HL-60/S4 treated with retinoic acid at 250 ng/mL for 4 days and 3 days (cell line): ENCODE results near the gene ZSWIM4.
"Not testable (repeated sequence)": the region's sequence is repeated elsewhere in the genome, so short reads cannot be mapped to it uniquely, and the experiment has no call there.

Experiments
- in situ Hi-C: fragments of 300-500 bp; cut with MboI; formaldehyde crosslinking; loops from 2 replicates; pipeline ENCODE4 v1.7.0; 2022; ENCODE audit warnings: low sequenced_read_pairs

ZSWIM4 gene

DNA sequence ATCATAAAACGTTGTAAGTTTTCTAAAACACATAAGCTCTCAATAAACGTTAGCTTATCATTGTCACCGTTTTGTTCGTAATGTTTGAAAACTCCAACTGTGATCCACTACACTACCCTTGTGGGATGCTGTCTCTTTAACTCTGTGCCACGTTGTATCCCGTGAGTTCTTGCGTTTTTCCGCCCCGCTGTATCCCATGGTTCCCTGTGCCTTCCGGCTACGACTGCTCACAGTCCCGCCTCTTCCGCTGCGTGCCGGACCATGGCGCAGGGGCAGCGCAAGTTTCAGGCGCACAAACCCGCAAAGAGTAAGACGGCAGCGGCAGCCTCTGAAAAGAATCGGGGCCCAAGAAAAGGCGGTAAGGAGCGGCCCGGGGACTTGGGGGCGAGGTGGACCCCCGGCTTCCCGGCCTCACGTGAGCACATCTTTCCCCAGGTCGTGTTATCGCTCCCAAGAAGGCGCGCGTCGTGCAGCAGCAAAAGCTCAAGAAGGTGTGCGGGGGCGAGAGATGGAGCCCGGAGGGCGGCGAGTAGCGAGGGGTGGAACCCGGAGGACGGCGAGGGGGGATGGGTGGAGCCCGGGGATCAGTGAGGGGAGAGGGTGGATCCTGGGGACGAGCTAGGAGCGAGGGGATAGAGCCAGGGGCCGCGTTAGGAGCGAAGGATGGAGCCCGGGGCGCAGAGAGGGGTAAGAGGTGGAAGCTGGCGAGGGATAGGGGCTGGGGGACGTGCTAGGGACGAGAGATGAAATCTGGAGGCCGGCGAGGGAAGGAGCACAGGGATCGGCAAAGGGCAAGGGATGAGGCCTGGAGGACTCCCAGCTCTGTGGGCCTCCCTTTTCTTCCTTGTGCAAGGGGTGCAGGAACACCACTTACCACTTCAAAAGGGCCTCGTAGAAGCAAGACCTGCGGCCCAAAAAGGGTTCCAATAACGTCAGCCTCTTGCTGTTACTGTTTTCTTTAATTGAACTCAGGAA is 20.7 kb upstream of the ZSWIM4 start, which contains the start of gene C19orf53:
Gene C19orf53 (plus strand): TSS at position 240 of the 975 bp plus-strand sequence. CDS start 22 bp downstream, at position 262.
- in situ Hi-C loops = no loop called here

DNA sequence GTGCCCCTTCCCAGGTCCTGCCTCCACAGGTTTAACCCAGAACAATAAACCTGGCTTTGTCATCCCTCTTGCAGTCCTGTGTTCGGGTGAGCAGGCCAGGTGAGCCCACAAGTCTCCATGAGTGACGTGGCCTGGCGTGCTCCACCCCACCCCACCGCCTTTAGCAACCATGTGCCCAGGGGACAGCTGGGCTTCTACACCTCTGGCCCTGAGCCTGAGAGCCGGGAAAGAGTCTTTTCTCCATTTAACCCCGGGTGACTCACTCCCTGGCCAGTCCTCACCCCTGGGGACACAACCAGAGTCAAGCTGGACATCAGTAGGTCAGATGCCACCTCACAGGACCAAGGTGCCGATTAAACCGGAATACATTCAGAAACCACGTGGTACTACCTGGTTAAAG is 16.8 kb upstream of the ZSWIM4 start:
- in situ Hi-C loops = no loop called here

DNA sequence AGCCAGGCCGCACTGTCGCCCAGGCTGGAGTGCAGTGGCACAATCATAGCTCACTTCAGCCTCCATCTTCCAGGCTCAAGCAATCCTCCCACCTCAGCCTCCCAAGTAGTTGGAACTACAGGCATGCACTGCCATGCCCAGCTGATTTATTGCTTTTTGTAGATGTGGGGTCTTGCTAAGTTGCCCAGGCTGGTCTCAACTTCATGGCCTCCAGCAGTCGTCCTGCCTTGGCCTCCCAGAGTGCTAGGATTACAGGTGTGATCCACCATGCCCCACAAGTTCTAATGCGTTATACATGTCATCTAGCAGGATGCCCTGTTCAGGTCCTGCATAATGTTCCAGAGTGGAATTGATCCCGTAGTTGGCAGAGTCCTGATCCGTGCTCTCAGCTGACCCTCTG is 16.4 kb upstream of the ZSWIM4 start:
- in situ Hi-C loops = no loop called here

DNA sequence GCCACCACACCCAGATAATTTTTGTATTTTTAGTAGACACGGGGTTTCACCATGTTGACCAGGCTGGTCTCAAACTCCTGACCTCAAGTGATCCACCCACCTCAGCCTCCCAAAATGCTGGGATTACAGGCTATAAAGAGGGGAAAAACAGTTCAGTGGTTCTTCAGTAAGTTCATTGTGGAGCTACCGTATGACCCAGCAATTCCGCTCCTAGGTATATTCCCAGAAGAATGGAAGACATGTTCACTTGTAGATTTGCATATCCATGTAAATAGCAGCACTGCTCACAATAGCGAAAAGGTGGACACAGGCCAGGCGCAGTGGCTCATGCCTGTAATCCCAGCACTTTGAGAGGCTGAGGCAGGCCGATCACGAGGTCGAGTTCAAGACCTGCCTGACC is 15.4 kb upstream of the ZSWIM4 start:
- in situ Hi-C loops = not testable (repeated sequence)

DNA sequence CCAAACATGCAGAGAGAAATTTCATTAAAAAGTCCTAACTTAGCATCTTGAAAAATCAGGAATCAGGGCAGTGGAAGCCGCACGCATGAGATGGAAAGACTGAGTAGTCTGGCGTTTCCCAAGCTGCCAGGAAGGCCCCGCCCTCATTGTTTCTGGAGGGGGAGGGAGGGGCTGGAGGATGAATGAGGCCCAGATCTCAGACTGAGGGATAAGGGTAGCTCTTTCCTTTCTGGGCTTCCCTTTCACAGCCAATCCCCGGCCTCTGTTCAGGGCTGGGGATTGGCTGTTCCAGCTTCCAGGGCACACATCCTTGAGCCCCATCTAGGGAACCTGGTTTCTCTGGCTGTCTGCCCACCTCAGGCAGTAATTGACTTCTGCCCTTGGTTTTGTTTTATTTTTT is 13.7 kb upstream of the ZSWIM4 start:
- in situ Hi-C loops = no loop called here

DNA sequence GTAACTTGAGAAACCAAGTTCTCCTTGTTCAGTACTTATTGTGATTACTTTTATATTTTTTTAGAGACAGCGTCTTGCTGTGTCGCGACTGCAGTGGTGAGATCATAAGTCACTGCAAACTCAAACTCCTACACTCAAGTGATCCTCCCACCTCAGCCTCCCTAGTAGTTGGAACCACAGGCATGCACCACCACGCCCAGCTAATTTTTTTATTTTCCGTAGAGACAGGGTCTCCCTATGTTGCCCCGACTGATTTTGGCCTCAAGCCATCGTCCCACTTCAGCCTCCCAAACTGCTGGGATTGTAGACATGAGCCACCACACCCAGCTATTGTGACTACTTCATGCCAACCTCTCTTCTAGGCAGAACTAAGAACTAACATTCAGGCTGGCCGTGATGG is 12.7 kb upstream of the ZSWIM4 start:
- in situ Hi-C loops = no loop called here

DNA sequence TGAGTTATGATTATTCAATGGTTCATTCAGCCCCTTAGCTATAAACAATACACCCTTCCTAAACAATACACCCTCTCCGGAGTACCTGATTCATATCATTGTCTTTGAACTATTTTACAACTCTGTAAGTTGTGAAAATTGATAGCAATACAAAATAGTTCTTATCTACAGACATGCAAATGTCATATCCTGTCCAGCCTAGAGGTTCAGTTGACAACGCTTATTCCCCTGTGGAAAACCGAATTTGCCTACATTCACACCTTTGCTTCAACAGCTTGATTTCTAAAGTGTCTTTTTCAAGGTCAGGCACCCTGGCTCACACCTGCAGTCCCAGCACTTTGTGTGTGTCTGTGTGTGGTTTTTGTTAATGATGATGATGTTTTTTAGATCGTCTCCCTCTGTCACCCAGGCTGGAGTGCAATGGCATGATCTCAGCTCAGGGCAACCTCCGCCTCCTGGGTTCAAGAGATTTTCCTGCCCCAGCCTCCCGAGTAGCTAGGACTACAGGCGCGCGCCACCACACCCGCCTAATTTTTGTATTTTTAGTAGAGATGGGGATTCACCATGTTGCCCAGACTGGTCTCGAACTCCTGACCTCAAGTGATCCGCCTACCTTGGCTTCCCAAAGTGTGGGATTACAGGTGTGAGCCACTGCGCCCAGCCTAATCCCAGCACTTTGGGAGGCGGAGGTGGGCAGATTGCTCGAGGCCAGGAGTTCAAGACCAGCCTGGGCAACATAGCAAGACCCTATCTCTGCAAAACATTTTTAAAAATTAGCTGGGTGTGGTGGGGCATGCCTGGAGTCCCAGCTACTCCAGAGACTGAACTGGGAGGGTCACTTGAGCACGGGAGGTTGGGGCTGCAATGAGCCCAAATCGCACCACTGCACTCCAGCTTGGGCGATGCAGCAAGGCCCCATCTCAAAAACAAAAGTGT is 11.4 kb upstream of the ZSWIM4 start:
- in situ Hi-C loops = no loop called here

DNA sequence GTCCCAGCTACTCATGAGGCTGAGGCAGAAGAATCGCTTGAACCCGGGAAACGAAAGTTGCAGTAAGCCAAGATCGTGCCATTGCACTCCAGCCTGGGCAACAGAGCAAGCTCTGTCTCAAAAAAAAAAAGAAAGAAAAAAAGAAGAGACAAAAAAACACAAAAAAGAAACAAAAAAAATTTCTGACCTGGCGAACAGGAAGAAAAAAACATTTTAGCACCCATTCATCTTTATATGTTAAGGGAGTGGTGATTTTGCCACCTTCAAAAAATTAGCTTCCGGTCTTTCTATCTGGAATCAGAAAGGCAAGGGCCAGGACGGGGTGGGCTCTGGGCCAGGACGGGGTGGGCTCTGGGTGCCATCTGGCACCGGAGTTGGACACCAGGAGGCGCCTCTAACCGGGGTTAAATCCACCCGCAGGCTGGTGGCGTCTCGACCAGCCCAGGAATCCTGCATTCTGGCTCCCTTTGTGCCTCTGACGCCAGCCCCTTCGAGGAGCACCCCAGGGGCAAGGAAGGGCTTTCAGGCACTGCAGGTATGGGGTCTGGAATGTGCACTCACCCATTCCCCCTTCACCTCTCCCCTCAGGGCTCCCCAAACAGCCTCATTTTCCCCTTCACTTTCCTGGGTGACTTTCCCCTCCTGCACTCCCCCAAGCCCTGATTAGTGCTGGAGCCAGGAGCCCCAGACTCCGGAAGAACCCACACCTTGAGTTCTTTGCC is 10.4 kb upstream of the ZSWIM4 start:
- in situ Hi-C loops = no loop called here

DNA sequence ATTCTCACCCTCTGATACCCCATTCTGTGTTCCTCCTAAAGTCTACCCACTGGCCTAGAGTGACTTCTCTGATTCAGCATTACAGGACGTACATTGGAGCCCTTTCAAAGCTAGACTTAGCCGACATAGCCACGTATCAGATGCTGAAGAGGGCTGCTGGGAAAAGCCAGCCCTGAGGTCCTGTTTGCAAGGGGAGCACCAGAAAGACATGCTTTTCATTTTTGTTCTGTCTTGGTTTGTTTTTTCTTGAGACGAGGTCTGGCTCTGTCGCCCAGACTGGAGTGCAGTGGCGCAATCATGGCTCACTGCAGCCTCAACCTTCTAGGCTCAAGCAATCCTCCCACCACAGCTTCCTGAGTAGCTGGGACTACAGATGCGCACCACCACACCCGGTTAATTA is 6.3 kb upstream of the ZSWIM4 start:
- in situ Hi-C loops = no loop called here

DNA sequence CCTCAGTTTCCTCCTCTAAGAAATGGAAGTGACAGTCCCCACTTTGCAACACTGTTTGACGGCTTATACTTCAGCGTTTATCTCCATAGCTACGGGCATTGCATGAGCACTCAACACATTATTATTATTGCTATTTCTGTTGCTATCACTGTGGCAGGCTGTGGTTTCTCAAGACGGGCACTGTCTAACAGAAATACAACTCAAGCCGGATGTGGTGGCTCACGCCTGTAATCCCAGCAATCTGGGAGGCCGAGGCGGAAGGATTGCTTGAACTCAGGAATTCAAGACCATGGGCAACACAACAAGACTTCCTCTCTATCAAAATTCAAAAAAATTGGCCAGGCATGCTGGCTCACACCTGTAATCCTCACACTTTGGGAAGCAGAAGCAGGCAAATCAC is 4.9 kb upstream of the ZSWIM4 start:
- in situ Hi-C loops = no loop called here

DNA sequence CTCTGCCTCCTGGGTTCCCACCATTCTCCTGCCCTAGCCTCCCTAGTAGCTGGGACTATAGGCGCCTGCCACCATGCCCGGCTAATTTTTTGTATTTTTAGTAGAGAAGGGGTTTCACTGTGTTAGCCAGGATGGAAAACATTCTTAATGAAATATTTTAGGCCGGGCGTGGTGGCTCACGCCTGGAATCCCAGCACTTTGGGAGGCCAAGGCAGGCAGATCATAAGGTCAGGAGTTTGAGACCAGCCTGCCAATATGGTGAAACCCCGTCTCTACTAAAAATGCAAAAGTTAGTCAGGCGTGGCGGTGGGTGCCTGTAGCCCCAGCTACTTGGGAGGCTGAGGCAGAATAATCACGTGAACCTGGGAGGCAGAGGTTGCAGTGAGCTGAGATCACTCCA is 1.9 kb upstream of the ZSWIM4 start:
- in situ Hi-C loops = not testable (repeated sequence)

DNA sequence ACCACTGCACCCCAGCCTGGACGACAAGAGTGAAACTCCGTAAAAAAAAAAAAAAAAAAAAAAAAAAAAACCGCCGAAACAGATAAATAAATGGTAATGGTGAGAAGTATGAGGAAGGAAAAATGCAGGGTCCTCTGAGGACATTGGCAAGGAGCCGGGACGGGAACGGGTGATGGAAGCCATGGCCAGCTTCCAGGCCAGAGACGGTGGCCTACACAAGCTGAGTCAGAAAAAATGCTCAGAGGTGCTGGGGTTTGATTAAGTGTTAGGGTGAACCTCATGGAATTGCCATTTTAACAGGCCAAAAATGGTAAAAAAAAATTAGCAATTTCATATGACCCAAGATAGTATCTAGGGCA is 866 bp upstream of the ZSWIM4 start:
- in situ Hi-C loops = no loop called here

DNA sequence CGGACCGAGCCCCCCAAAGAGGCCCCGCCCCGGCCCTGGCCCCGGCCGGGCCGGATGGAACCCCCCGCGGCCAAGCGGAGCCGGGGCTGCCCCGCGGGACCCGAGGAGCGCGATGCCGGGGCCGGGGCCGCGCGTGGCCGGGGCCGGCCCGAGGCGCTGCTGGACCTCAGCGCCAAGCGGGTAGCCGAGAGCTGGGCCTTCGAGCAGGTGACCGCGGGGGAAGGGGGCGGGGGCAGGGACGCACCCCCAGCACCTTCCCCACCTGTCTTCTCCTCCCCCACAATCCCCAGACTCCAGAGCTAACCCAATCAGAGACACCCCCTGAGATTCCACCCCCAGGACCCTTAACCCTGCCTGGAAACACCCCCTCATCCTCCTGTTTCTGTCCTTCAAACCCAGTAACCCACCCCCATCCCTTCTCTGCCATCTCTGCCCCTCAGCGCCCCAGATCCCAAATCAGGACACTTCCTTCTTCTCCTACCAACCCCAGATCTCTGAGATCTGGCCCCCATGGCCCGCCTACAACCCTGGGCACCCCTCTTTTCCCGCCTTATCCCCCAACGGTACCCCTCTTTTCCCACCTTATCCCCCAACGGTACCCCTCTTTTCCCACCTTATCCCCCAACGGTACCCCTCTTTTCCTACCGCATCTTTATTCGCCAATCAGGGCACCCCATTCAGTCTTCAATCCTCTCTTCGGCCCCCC is 505 bp downstream of the ZSWIM4 start:
- in situ Hi-C loops = no loop called here

DNA sequence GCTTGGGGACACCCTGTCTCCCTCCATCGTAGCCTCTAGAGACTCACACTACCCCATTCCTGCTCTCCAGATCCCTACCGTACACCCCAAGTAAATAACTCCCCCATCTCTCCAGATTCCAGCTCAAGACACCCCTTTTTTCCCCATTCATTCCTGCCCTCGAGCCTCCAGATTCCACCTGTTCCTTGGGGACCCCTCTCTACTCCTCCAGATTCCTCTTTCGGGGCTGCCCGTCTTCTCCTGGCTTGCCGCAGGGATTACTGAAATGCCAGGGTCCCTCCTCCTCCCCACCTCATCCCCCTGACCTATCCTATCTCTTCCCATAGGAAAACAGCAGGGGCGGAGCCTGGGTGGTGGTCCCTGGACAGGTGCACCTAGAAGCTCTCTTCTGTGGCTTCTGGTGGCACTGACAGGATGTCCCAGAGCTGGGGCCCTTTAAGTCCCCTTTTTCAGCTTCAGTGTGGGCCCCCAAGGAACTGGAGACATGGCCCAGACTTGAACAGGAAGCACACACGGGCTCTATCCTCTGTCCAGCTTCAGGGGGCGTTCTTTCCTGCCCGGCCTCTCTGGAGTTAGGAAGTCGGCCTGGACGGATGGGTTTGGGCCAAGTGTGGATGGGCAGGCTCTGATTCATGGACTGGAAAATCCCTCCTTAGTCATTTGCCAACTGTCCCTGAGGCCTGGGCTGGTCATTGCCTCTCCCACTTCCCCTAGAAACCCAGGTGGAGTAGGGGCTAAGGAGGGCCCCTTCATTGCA is 1.2 kb downstream of the ZSWIM4 start:
- in situ Hi-C loops = no loop called here

DNA sequence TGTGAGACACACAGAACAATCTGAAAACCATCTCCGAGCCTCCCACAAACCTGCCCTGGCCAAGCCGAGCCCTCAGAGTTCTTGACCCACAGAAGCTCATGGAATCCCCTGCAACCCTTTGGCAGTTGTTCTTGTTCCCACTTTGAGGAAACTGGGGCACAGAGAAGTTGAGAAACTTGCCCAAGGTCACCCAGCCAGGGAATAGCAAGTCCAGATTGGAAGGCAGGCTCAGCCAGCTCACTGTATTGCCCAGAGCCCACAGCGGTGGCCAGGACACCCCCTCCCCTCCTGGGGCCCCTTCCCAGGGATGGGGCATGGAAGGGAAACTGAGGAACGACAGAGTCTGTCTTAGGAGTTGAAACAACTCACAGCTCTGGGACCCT is 1.8 kb downstream of the ZSWIM4 start:
- in situ Hi-C loops = no loop called here

DNA sequence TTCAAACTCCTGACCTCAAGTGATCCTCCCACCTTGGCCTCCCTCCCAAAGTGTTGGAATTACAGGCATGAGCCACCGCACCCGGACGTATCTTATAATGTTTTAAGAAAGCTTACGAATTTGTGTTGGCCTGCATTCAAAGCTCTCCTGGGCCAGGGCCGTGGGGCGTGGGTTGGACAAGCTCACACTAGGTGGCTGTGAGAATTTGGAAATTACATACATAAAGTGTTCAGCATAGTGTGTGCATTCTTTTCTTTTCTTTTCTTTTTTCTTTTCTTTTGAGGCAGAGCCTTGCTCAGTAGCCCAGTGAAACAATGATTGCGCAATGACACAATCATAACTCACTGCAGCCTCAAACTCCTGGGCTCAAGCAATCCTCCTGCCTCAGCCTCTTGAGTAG is 2.6 kb downstream of the ZSWIM4 start:
- in situ Hi-C loops = no loop called here

DNA sequence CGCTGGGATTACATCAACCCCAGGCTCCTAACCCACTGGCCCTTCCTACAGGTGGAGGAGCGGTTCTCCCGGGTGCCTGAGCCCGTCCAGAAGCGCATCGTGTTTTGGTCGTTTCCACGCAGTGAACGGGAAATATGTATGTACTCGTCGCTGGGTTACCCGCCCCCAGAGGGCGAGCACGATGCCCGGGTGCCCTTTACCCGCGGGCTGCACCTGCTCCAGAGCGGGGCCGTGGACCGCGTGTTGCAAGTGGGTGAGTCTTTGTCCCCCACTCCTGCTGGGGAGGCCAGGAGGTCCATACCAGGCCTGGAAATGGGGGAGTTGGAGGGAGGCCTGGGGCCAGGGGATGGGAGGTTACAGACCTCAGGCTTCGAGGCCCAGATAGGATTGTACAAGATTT is 4.4 kb downstream of the ZSWIM4 start:
- in situ Hi-C loops = no loop called here

DNA sequence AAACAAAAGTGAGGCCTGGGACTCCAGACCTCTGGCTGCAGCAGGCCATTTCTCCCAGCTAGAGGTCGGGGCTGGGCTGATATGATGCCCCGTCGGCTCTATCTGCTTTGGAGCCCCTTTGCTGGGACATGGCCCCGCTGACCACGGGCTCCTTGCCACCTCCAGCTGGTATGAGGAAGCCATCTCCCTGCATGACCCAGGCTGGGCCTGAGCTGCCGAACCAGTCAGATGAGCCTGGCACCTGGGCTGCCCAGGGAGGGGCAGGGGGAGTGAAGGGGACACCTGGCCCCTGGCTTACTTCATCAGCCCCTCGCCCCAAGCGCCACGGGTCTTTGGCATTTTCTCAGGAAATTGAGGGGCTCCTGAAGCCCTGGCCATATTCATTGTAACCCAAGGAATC is 7.8 kb downstream of the ZSWIM4 start:
- in situ Hi-C loops = no loop called here

DNA sequence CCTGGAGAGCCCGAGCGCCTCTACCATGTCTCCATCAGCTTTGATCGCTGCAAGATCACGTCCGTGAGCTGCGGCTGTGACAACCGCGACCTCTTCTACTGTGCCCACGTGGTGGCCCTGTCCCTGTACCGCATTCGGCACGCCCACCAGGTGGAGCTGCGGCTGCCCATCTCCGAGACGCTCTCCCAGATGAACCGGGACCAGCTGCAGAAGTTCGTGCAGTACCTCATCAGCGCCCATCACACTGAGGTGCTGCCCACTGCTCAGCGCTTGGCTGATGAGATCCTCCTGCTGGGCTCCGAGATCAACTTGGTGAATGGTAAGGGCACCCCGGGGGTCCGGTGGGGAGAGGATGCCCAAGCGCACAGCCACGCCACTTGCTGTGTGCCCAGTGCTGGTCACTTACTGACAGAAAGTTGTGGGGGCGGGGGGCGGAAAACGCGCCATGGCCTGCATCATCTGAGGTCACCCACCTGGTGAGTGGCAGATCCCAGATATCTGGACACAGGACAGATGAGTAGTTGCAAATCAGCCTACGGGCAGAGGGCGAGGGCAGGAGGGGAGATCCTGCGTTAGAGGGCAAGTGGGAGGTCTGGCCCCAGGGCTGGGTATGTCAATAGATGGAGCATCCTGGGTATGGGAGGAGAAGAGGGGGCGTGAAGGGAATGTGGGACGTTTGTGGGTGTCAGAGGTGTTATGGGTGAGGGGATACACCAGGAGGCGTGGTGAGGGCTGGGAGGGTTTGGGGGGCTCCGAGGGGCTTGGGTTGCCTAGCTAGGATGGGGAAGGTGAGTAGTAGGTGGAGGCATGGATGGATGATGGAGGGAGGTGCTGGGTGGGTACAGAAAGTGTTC is 9.8 kb downstream of the ZSWIM4 start:
- in situ Hi-C loops = no loop called here
